Suppressor macrophage (primary cell): ENCODE measurements around the gene CCNB1.
A peak's percentile ranks its signal among the peaks of the same experiment; 100 is the strongest.
"Not testable (repeated sequence)": the region's sequence is repeated elsewhere in the genome, so short reads cannot be mapped to it uniquely, and the experiment has no call there.

Source experiments
- DNase-seq, 4 experiments: peaks; one replicate each; pipeline ENCODE4 v3.0.0-alpha.2; 2020 to 2022
- total RNA-seq, 17 experiments: gene quantifications; one replicate each; lab custom pipeline; 2026; ENCODE audit warnings: mixed read lengths in 6 of 17, inconsistent platforms in 3 of 17; lab: John Stamatoyannopoulos, UW

Gene CCNB1
- total RNA-seq = 9.5 to 92.6 (median 62.1) reads per million in 17 experiments

- peak; percentile 98 to 99 (median 98) for DNase-seq
These were observed at the start of gene CCNB1 for GRCh38 chr5:69166686-69167492. Gene CCNB1, plus strand, starts transcription at chr5:69167150. Its CDS starts 113 bp downstream, at chr5:69167263.

DNA sequence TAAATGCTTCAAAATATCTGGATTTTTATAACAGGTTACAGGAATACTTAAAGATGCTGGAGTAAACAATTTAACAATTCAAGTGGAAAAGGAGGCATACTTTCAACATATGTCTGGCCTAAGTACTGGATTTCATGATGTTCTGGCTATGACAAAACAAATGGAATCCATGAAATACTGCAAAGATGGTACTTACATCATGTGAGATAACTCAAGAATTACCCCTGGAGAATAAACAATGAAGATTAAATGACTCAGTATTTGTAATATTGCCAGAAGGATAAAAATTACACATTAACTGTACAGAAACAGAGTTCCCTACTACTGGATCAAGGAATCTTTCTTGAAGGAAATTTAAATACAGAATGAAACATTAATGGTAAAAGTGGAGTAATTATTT, 37.5 kb upstream of the CCNB1 start:
- no peak for DNase-seq

- DNase-seq = no peak
These were observed 36.7 kb upstream of the CCNB1 start for GRCh38 chr5:69130241-69130640.

DNA sequence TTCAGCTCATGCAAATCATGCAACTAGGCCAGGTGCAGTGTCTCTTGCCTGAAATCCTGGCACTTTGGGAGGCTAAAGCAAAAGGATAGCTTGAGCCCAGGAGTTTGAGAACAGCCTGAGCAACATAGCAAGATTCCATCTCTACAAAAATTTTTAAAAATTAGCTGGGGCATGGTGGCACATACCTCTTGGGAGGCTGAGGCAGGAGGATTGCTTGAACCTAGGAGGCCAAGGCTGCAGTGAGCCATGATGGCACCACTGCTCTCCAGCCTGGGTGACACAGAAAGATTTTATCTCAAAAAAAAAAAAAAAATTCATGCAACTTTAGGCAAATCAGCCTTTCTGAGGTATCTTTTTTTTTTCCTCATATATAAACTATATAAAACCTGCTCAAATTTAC, 35.6 kb upstream of the CCNB1 start:
- DNase-seq = no peak

- DNase-seq = no peak
These were observed 32.8 kb upstream of the CCNB1 start for GRCh38 chr5:69134126-69134525.

DNA sequence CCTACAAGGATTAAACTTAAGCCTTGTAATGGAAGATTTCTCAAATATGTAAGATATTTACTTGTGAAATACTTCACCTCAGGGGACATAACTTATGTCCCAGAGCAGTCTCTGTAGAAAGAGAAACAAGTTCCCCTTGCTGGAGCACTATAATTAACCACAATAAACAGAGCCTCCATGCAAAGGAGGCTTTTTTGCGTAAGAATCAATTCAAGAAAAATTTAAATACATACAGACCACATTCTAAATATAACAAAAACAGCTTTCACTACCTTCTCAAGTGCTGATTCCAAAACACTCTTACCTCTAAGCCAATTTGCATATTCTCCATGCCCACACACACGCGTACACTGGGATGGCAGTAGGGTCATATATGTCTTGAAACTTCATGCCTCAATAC, 30.7 kb upstream of the CCNB1 start:
- DNase-seq = no peak

DNA sequence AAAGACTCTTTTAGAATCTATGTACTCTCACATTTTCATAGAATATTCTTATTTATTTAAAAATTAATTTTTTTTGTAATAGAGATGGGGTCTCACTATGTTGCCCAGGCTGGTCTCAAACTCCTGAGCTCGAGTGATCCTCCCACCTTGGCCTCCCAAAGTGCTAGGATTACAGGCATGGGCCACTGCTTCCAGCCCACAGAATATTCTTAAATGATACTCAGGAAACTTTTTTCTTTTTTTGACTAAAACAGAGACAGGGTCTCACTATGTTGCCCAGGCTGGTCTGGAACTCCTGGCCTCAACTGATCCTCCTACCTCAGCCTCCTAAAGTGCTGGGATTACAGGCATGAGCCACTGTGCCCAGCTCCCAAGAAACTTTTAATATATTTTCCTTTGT, 29.7 kb upstream of the CCNB1 start:
- not testable (repeated sequence) for DNase-seq

GRCh38 chr5:69137807-69138206, 29.1 kb upstream of the CCNB1 start:
- no peak for DNase-seq

DNA sequence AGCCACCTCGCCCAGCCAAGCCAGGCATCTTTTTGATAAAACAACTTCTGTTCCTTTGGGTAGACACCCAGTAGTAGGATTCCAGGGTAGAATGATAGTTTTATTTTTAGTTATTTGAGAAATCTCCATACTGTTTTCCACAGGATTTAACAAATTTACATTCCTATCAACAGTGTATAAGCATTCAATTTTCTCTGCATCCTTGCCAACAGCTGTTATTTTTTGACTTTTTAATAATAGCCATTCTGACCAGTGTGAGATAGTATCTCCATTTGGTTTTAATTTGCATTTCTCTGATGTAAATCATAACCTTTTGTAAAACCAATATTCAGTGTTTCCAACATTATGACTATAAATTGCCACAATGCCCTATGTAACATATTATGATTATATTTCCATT, 28.2 kb upstream of the CCNB1 start:
- DNase-seq = no peak

DNA sequence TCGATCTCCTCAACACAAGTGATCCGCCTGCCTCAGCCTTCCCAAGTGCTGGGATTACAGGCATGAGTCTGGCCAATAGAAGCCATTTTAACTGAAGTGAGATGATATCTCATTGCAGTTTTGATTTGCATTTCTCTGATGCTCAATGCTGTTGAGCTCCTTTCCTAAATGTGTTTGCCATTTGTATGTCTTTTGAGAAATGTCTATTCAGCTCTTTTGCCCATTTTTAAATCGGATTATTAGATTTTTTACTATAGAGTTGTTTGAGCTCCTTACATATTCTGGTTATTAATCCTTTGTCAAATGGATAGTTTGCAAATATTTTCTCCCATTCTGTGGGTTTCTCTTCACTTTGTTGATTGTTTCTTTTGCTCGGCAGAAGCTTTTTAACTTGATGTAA, 26.7 kb upstream of the CCNB1 start:
- DNase-seq = not testable (repeated sequence)

- no peak for DNase-seq
These were observed 26.1 kb upstream of the CCNB1 start for GRCh38 chr5:69140827-69141226.

DNA sequence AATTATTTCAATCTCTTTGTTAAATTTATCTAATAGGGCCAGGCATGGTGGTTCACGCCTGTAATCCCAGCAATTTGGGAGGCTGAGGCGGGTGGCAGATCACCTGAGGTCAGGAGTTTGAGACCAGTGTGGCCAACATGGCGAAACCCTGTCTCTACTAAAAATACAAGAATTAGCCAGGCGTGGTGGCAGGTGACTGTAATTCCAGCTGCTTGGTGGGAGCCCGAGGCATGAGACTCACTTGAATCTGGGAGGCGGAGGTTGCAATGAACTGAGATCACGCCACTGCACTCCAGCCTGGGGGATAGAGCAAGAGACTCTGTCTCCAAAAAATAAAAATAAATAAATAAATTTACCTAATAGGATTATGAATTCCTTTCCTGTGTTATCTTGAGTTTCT, 18.4 kb upstream of the CCNB1 start:
- not testable (repeated sequence) for DNase-seq

GRCh38 chr5:69148981-69149675, 17.8 kb upstream of the CCNB1 start:
- no peak for DNase-seq

- no peak for DNase-seq
These were observed 17.3 kb upstream of the CCNB1 start for GRCh38 chr5:69149676-69150010.

- peak; percentile 22 to 73 (median 56) for DNase-seq
These were observed 14.2 kb upstream of the CCNB1 start for GRCh38 chr5:69152731-69153130.

DNA sequence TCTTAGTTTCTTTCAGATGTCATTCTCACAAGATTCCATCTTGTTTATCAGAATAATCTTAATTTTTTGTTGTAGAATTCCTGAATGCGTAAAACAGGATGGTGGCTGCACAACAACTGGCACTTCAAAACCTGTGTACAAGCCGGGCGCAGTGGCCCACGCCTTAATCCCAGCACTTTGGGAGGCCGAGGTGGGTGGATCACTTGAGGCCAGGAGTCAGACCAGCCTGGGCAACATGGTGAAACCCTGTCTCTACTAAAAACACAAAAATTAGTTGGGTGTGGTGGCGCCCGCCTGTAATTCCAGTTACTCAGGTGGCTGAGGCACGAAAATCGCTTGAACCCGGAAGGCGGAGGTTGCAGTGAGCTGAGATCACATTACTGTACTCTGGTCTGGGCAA, 10.5 kb upstream of the CCNB1 start:
- DNase-seq = no peak

GRCh38 chr5:69158039-69158438, 8.9 kb upstream of the CCNB1 start:
- no peak for DNase-seq

- DNase-seq = no peak
These were observed 6.3 kb upstream of the CCNB1 start for GRCh38 chr5:69160651-69161050.

- DNase-seq = peak in 2 of 4 experiments; percentile 3 to 11
These were observed 524 bp downstream of the CCNB1 start for GRCh38 chr5:69167493-69167855.

DNA sequence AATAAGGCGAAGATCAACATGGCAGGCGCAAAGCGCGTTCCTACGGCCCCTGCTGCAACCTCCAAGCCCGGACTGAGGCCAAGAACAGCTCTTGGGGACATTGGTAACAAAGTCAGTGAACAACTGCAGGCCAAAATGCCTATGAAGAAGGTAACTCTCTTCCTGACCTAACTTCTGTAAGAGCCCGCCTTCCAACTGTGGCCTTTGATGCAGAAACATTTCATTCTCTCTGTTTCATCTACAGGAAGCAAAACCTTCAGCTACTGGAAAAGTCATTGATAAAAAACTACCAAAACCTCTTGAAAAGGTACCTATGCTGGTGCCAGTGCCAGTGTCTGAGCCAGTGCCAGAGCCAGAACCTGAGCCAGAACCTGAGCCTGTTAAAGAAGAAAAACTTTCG, 979 bp downstream of the CCNB1 start:
- no peak for DNase-seq

DNA sequence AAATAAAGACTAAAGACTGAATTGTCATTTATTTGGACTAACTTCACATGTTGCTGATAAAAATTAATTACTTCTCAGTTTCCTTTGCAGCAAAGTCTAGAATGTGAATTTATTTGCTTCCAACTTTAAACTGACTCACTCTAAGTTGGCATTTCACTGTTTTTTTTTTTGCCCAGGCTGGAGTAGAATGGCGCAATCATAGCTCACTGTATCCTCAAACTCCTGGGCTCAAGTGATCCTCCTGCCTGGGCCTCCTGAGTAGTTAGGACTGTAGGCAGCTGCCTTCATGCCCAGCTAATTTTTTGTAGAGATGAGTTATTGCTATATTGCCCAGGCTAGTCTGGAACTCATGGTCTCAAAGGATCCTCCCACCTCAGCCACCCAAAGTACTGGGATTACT, 3.5 kb downstream of the CCNB1 start:
- no peak for DNase-seq

DNA sequence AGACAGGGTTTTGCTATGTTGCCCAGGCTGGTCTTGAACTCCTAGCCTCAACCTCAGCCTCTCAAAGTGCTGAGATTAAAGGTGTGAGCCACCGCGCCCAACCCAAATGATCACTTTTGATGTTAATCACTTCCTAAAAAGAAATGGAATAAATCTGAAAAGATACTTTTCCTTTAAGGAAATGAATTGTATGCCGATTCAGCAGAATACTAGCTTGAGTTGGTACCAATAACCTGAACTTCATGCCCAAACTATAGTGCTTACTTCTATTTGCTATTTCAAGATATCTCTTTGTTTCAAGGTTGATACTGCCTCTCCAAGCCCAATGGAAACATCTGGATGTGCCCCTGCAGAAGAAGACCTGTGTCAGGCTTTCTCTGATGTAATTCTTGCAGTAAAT, 4.0 kb downstream of the CCNB1 start:
- no peak for DNase-seq

- DNase-seq = not testable (repeated sequence)
These were observed 14.8 kb downstream of the CCNB1 start for GRCh38 chr5:69181659-69182293.

DNA sequence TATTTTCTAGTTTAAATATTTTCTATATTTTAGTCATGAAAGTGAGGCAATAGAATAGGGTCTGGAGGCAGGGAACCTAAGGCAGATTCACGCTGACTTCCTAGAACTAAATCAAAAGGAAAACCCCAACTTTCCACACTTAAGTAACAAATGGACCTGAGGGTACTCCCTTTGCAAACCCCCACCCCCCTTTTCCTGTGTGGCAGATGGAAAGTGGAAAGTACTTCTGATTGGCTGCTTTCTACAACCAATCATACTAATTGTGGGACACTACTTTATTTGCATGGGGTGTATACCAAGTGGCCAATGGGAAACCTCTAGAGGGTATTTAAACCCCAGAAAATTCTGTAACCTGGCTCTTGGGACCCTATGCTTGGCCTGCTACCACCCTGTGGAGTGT, 17.7 kb downstream of the CCNB1 start:
- no peak for DNase-seq
